WTC11 (cell line): ENCODE data around the gene METTL6.

ENCODE experiments used
- CREB1 ChIP-seq: sonication (generic); formaldehyde crosslinking; IDR thresholded peaks from 2 replicates; pipeline ENCODE4 v1.8.0; 2023; ENCODE audit warnings: mild to moderate bottlenecking, missing genetic modification reagents
- CTCF ChIP-seq: fragments of 200-600 bp; IDR thresholded peaks from 2 replicates; pipeline ENCODE4 v1.8.0; 2022; ENCODE audit warnings: antibody characterized with exemption
- ZBTB43 ChIP-seq: sonication (generic); formaldehyde crosslinking; IDR thresholded peaks from 2 replicates; pipeline ENCODE4 v1.8.1; 2023; ENCODE audit warnings: mild to moderate bottlenecking, missing genetic modification reagents

- no peak for TF ChIP-seq ZBTB43 (CRISPR knock-in tag)
- TF ChIP-seq CTCF: no peak
- no peak for TF ChIP-seq CREB1 (CRISPR knock-in tag)
Measured at GRCh38 chr3:15456321-15456720, 29.0 kb upstream of the METTL6 start.
